ENCODE data around the gene CASS4. TPM values are rescaled to one million over a fixed set of nuclear protein-coding genes. Genes with fewer than 3 reads are reported as not detected.

Gene CASS4
- total and polyA plus RNA-seq, 9 of the 15 experiments (the other 6 are each of a cell fraction or from before 2014, with no cell fraction given): 8.1 to 53.8 (median 26.7) TPM

DNA sequence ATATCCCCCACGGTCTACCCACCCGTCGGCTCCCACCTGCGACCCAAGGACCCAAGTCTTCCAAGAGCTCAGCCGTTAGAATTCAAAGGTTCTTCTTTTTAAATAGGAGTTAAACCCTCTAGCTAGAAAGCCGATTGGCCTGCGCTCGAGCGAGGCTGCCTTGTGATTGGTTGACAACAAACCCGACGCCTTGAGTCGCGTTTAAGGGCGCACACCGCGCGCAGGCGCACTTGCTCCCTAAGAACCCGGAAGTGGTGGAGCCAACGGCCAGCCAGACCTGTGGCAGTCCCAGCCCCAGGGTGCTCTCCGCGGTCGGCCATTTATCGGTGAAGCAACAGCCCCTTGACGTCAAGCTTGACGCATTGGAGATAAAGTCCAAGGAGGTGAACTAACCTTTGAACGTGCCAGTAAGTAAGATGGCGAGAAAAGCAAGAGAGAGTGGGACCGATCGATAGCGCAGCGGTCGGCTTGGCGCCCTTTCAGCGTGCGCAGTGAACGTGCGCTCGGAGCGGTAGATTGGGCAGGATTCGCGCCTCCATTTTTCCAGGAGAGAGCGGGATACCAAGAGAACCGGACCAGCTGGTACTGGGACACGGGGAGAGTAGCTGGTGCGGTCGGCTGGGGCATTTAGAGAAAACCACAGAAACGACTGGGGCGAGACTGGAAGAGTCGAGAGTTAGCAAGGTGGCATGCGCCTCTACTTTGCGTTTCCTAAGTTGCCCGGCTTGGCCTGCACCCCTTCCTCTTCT, 19.8 kb upstream of the CASS4 start, which contains the start of the genes AURKA and CSTF1 (continued):
- TF ChIP-seq EP400 (IDR thresholded peaks at IDR 0.05) (peak; percentile 99), GATA2 (CRISPR knock-in tag; IDR thresholded peaks at IDR 0.05) (peak; percentile 62; the same call in 1 of the 2 replicates), U2AF1 (optimal IDR thresholded peaks at IDR 0.05; ENCODE audit: low read depth, low read length) (no peak), LEF1 (IDR thresholded peaks at IDR 0.05) (0 out of 2 replicates have a peak, but pooled peaks have one; percentile 17), SIX5 (IDR thresholded peaks at IDR 0.05; ENCODE audit: borderline replicate concordance in 1 of 2, insufficient read depth in 1 of 2, low read depth in 1 of 2, low read length in 2 of 2) (peak; percentile 72 to 81; a peak in 3 of 4 replicates), POLR2AphosphoS5 (IDR thresholded peaks at IDR 0.05; ENCODE audit: control insufficient read depth, insufficient read depth, low read depth, low read length) (peak; percentile 62), NCOA1 (IDR thresholded peaks at IDR 0.05; ENCODE audit: low read depth) (peak; percentile 77; the same call in 1 of the 2 replicates), KDM5B (IDR thresholded peaks at IDR 0.05; ENCODE audit: insufficient replicate concordance, low read depth, low read length) (peak; percentile 70), RB1 (IDR thresholded peaks at IDR 0.05; ENCODE audit: low read depth) (peak; percentile 84; the same call in 1 of the 2 replicates), IFI16 (CRISPR knock-in tag; IDR thresholded peaks at IDR 0.05) (no peak), FOXK1 (CRISPR knock-in tag; IDR thresholded peaks at IDR 0.05; ENCODE audit: borderline replicate concordance) (0 out of 2 replicates have a peak, but pooled peaks have one; percentile 11), CEBPG (CRISPR knock-in tag; IDR thresholded peaks at IDR 0.05) (peak; percentile 98), CEBPG (tag; conservative IDR thresholded peaks at IDR 0.05 in 1 of 2, IDR thresholded peaks at IDR 0.05 in 1 of 2) (peak; percentile 89 to 97), ZNF311 (CRISPR knock-in tag; IDR thresholded peaks at IDR 0.05) (no peak), ZNF263 (CRISPR knock-in tag; IDR thresholded peaks at IDR 0.05; ENCODE audit: borderline replicate concordance) (peak; percentile 53; the same call in 1 of the 2 replicates), CHD1 (IDR thresholded peaks at IDR 0.05; ENCODE audit: low read length) (no peak), TOE1 (IDR thresholded peaks at IDR 0.05; ENCODE audit: borderline replicate concordance) (peak; percentile 85), TOE1 (CRISPR knock-in tag; IDR thresholded peaks at IDR 0.05; ENCODE audit: borderline replicate concordance, low read depth) (no peak), RBM17 (IDR thresholded peaks at IDR 0.05; ENCODE audit: borderline replicate concordance, low read depth, low read length) (no peak), PHTF2 (CRISPR knock-in tag; IDR thresholded peaks at IDR 0.05) (no peak), ZC3H8 (IDR thresholded peaks at IDR 0.05) (no peak)
- TF ChIP-seq, protein P1, sequence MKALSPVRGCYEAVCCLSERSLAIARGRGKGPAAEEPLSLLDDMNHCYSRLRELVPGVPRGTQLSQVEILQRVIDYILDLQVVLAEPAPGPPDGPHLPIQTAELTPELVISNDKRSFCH (CRISPR knock-in tag; IDR thresholded peaks at IDR 0.05): no peak
- TF ChIP-seq, protein P1 (tag; IDR thresholded peaks at IDR 0.05): peak; percentile 89
- TF ChIP-seq, protein P2, sequence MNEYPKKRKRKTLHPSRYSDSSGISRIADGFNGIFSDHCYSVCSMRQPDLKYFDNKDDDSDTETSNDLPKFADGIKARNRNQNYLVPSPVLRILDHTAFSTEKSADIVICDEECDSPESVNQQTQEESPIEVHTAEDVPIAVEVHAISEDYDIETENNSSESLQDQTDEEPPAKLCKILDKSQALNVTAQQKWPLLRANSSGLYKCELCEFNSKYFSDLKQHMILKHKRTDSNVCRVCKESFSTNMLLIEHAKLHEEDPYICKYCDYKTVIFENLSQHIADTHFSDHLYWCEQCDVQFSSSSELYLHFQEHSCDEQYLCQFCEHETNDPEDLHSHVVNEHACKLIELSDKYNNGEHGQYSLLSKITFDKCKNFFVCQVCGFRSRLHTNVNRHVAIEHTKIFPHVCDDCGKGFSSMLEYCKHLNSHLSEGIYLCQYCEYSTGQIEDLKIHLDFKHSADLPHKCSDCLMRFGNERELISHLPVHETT (CRISPR knock-in tag; conservative IDR thresholded peaks at IDR 0.05 in 1 of 2, IDR thresholded peaks at IDR 0.05 in 1 of 2): peak in 1 of 2 experiments; percentile 85; a peak in 2 of 4 replicates
- TF ChIP-seq, protein P3, sequence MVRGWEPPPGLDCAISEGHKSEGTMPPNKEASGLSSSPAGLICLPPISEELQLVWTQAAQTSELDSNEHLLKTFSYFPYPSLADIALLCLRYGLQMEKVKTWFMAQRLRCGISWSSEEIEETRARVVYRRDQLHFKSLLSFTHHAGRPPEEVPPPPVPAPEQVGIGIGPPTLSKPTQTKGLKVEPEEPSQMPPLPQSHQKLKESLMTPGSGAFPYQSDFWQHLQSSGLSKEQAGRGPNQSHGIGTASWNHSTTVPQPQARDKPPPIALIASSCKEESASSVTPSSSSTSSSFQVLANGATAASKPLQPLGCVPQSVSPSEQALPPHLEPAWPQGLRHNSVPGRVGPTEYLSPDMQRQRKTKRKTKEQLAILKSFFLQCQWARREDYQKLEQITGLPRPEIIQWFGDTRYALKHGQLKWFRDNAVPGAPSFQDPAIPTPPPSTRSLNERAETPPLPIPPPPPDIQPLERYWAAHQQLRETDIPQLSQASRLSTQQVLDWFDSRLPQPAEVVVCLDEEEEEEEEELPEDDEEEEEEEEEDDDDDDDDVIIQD (CRISPR knock-in tag; IDR thresholded peaks at IDR 0.05): no peak
